AG04450 (cell line): Measurements from ENCODE around the gene OR2K2. TPM values are rescaled to one million over a fixed set of nuclear protein-coding genes. Genes with fewer than 3 reads are reported as not detected.

Source experiments
- CTCF ChIA-PET: fragments of 300-600, 350-600 bp; formaldehyde crosslinking; extraction: SDS; loops from one replicate; lab custom pipeline; 2022; ENCODE audit warnings: antibody characterized with exemption, inconsistent platforms; lab: Charles Lee
- POLR2A ChIA-PET: fragments of 350-600 bp; formaldehyde crosslinking; extraction: SDS; loops from one replicate; lab custom pipeline; 2021; ENCODE audit warnings: antibody characterized with exemption, inconsistent platforms; lab: Yijun Ruan, JAX
- DNase-seq: peaks from one replicate; pipeline ENCODE4 v3.0.0-alpha.2; 2011; ENCODE audit warnings: low read depth, low spot score
- H3K27ac ChIP-seq: one replicate; pipeline ENCODE4 v1.5.1; 2012; ENCODE audit warnings: low read depth, low read length, control low read depth
- H3K27me3 ChIP-seq: one replicate; pipeline ENCODE4 v1.6.0; 2012; ENCODE audit warnings: low read length; ENCODE audit not compliant: control insufficient read depth, insufficient read depth
- H3K4me3 ChIP-seq: 2 replicates; pipeline ENCODE4 v1.5.1; 2011; ENCODE audit warnings: mild to moderate bottlenecking, low read depth, low read length, control low read depth
- H3K9me3 ChIP-seq: 2 replicates; pipeline ENCODE4 v1.5.1; 2012; ENCODE audit warnings: low read length; ENCODE audit not compliant: control insufficient read depth, insufficient read depth
- polyA plus RNA-seq: library from polyadenylated mRNA; depleted of rRNA; stranded (reverse); fragments of >200 nt; gene quantifications from 2 replicates; pipeline ENCODE4 v1.2.3, GENCODE V29; 2011
- TF ChIP-seq, protein P1 (sequence below): IDR thresholded peaks from 2 replicates; pipeline ENCODE4 v1.5.1; 2011; ENCODE audit warnings: low read depth, low read length, control low read depth, inconsistent platforms

OR2K2 gene
- polyA plus RNA-seq, 1 experiment, result not detected

DNA sequence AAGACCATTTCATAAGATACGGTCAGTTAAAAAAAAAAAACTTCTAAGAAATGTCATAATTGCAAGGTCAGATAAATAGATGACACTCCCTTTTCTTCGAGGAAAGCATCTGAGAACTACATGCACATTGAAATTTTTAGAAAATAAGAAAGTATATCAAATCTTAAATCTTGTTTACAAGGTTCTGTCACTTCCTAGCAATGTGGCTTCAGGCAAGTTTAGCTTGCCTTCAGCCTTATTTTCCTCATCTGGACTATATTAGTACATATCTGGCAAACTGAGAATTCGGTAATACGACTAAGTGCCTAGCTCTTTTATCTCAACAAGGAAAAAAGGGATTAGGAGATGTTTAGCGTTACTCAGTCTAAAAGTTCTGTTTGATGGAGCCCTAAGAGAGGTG lies 32.5 kb upstream of the OR2K2 start:
- TF ChIP-seq, protein P1, sequence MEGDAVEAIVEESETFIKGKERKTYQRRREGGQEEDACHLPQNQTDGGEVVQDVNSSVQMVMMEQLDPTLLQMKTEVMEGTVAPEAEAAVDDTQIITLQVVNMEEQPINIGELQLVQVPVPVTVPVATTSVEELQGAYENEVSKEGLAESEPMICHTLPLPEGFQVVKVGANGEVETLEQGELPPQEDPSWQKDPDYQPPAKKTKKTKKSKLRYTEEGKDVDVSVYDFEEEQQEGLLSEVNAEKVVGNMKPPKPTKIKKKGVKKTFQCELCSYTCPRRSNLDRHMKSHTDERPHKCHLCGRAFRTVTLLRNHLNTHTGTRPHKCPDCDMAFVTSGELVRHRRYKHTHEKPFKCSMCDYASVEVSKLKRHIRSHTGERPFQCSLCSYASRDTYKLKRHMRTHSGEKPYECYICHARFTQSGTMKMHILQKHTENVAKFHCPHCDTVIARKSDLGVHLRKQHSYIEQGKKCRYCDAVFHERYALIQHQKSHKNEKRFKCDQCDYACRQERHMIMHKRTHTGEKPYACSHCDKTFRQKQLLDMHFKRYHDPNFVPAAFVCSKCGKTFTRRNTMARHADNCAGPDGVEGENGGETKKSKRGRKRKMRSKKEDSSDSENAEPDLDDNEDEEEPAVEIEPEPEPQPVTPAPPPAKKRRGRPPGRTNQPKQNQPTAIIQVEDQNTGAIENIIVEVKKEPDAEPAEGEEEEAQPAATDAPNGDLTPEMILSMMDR, result no peak
- Histone ChIP-seq H3K4me3 (no peak overlapping the region), H3K27me3 (no peaks in the 10 kb centered on the region), H3K27ac (no peak overlapping the region), H3K9me3 (no peaks in the 10 kb centered on the region)
- ChIA-PET POLR2A (no interaction called here), CTCF (no interaction called here)
- no peak for DNase-seq

DNA sequence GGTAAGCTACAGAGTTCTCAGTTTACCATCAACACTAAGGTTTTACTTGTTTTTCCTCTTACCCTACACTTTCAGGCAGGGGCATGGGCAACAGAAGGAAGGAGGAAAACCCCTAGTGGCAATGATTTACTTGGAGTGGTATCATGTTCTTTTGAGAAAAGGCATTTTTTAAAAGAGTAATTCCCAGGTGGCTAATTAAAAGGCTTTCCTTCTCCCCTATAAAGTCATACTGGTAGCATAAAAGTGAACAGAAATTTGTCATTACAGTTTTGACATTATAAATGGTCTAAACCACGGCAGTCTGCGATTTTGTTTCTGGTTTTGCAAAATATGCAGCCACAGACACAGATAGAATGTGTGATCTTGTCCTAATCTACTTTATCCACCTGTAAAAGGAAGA lies 30.9 kb upstream of the OR2K2 start:
- ChIA-PET CTCF (no interaction called here), POLR2A (no interaction called here)
- no peaks in the 10 kb centered on the region for H3K27me3 ChIP-seq
- H3K4me3 ChIP-seq, result no peak overlapping the region
- no peaks in the 10 kb centered on the region for H3K9me3 ChIP-seq
- TF ChIP-seq, protein P1, result no peak
- no peak overlapping the region for H3K27ac ChIP-seq
- no peak for DNase-seq

DNA sequence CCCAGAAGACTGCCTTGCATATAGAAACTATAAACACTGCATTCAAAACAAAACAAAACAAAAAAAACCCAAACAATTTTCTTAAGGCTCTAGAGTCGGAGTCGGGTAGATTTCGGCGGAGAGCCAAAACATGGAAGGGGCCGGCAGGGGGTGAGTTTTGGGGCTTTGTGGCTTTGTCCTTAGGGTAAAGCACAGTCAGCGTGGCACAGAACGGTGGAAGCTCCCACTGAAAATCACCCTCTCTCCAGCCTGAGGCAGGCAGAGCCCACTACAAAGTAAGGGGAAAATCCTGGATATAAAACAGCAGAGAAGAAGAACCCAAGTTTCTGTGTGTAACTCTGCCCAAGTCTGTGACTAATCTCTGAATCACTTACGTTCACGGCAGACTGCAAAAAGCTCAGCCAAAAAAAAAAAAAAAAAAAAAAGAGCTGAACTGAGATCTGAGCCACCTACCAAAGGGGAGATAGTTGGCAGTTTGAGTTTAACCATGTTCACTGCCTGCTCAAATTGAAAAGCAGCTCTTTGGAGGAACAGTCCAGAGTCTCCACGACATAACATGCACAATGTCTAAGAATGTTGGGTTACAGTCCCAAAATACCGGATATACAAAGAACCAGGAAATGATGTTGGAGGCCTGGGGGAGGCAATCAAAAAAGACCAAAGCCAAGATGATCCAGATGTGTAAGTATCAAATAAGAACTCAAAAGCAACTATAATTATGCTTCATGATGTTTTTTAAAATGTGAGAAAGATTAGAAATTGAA lies 26.6 kb upstream of the OR2K2 start:
- ChIA-PET POLR2A (interaction anchor here (0.6 to 1.0 kb wide), 4 partner anchors 225 to 798 kb away, joined by 3 to 4 read pairs (median 4); no protein-coding TSS in a partner anchor), CTCF (interaction anchor here (0.6 to 1.1 kb wide), 2 partner anchors 453 to 733 kb away, joined by 3 read pairs; no protein-coding TSS in a partner anchor)
- DNase-seq, result peak; percentile 76
- TF ChIP-seq, protein P1, result no peak
- Histone ChIP-seq H3K4me3 (peak overlapping the region; percentile 47), H3K9me3 (peaks cover 2% of the 10 kb centered on the region; the same call in 1 of the 2 replicates), H3K27me3 (no peaks in the 10 kb centered on the region), H3K27ac (peak overlapping the region; percentile 88)

DNA sequence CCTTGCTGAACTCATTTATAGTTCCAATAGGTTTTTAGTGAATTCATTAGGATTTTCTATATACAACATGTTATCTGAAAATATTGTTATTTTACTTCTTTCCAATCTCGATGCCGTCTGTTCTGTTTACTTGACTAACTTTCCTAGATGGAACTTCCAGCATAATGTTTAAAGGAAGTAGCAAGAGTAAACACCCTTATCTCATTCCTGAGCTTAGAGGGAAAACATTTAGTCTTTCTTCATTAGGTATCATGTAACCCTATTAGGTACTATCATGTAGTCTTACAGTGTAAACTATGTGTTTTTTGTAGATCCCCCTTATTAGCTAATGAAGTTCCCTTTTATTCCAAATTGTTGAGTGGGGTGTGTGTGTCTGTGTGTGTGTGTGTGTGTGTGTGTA lies 22.5 kb upstream of the OR2K2 start:
- no peak for DNase-seq
- ChIA-PET POLR2A (no interaction called here), CTCF (no interaction called here)
- Histone ChIP-seq H3K9me3 (peaks cover 2% of the 10 kb centered on the region; the same call in 1 of the 2 replicates), H3K27me3 (no peaks in the 10 kb centered on the region), H3K27ac (no peak overlapping the region), H3K4me3 (no peak overlapping the region)
- TF ChIP-seq, protein P1, result no peak

DNA sequence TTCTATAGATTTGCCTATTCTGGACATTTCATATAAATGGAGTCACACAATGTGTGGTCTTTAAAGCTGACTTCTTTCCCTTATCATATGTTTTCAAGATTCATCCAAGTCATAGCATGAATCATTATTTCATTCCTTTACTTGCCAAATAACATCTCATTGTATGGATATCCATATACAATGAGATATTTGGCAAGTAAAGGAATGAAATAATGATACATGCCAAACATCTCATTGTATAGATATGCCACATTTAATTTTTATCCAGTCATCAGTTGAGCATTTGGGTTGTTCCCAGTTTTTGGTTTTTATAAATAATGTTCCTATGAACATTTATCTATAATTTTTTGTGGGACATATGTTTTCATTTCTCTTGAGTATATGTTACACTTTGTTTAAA lies 20.5 kb upstream of the OR2K2 start:
- Histone ChIP-seq H3K27me3 (no peaks in the 10 kb centered on the region), H3K4me3 (no peak overlapping the region), H3K27ac (no peak overlapping the region), H3K9me3 (peaks cover 2% of the 10 kb centered on the region; the same call in 1 of the 2 replicates)
- TF ChIP-seq, protein P1, result no peak
- ChIA-PET POLR2A (no interaction called here), CTCF (no interaction called here)
- DNase-seq, result no peak
